Right lobe of liver (tissue), 4 donors: Measurements from ENCODE around the gene VKORC1L1.

ENCODE experiments used
- POLR2A ChIP-seq: fragments of 450-650 bp; IDR thresholded peaks from one replicate; pipeline ENCODE4 v1.6.1; 2017; ENCODE audit warnings: antibody characterized with exemption, mild to moderate bottlenecking
- TF ChIP-seq, protein P1 (sequence below), 4 donors: fragments of 200-600 bp in 3 of 4; fragments of 450-650 bp in 1 of 4; IDR thresholded peaks; one replicate each; pipeline versions ENCODE4 v1.5.1 to v1.8.0; 2016 to 2022; ENCODE audit warnings: antibody characterized with exemption in 4 of 4, mild to moderate bottlenecking in 2 of 4
- donor health status: DM: no; HTN: no; CAD: no.
- donor health status: DM: no; HTN: no; CAD: no.
- donor health status: DM: no; HTN: yes; CAD: no.

DNA sequence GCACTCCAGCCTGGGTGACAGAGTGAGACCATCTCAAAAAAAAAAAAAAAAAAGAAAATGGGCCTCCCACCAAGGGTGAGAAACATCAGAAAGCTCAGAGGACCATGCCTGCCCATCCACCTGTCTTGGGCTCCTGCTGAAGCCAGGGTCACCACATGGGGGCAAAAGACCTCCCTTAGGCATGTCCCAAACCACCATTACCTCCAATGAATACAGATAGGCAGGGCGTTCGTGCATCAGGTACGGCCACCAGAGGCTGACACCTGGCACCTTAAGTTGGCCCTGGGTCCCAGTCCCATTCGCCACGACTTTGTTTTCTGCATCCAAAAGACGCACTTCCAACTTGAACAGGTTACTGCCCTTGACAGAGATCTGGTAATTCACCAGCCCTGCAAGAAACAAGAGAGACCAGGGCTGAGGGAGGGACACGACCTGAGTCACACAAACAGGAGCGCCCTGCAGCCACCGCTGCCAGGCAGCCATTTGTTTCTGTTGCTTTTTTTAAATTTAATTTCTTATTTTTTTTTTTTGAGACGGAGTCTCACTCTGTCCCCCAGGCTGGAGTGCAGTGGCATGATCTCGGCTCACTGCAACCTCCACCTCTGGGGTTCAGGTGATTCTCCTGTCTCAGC is 103.1 kb downstream of the VKORC1L1 start:
- TF ChIP-seq, protein P1, sequence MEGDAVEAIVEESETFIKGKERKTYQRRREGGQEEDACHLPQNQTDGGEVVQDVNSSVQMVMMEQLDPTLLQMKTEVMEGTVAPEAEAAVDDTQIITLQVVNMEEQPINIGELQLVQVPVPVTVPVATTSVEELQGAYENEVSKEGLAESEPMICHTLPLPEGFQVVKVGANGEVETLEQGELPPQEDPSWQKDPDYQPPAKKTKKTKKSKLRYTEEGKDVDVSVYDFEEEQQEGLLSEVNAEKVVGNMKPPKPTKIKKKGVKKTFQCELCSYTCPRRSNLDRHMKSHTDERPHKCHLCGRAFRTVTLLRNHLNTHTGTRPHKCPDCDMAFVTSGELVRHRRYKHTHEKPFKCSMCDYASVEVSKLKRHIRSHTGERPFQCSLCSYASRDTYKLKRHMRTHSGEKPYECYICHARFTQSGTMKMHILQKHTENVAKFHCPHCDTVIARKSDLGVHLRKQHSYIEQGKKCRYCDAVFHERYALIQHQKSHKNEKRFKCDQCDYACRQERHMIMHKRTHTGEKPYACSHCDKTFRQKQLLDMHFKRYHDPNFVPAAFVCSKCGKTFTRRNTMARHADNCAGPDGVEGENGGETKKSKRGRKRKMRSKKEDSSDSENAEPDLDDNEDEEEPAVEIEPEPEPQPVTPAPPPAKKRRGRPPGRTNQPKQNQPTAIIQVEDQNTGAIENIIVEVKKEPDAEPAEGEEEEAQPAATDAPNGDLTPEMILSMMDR (IDR thresholded peaks at IDR 0.05), result no peak
- TF ChIP-seq POLR2A, result no peak
